GM19452 (cell line): ENCODE results near the gene SLC39A12.

ENCODE experiments used
- ATAC-seq: cut with Tn5 transposase; IDR thresholded peaks from one replicate; pipeline ENCODE4 v1.9.1; 2021; ENCODE audit not compliant: unreplicated experiment

The SLC39A12 gene

DNA sequence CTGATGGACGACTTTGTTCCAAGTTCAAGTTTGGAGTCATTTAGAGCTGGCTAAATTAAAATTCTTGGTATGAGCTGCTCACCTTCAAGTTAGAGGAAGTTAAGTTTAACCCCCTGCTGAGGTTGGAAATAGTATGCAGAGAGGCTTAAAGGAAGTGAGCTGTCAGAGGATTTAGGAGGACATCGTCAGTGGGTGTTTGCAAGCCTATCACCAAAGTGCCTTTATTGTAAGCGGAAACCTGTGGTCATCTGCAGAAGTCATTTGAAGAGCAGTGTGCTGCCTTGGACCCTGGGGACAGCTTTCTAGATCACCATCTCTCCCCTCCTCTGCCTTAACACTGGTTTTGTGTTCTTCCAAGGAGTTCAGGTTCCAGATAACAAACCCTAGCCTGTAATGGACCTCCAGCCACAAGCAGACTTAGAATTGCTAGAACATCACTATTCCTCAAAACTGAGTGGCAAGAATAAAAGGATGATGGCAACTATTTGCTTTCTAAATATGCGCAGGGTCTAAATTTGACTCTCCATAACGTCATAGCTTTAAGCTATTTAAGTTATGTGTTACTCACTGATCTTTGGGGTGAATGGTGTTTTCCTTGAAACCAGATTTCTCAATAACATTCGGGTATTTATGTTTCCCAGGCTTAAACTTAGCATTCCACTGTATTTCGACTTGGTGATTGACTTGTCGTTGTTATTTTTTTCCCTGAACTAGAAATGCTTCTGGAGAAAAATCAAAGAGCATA lies 93.4 kb downstream of the SLC39A12 start:
- ATAC-seq = no peak

DNA sequence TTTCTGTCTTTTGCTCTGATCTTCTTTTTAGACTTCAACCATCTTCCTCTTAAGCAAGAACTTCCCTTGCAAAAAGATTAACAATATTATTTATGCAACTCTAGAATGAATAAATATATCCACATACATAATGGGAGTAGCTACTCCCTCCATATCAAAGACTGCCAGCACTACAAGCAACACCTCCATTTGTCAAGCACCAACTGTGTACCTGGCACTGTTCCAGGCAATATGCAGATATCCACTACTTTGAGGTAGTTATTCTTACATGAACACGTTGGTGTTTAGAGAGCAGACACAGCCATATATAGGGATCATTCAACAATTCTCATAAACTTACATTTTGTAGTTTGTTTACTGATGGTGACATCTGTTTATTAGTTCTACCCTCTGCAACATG lies 104.9 kb downstream of the SLC39A12 start:
- ATAC-seq = no peak

GRCh38 chr10:18059826-18060559 lies 108.3 kb downstream of the SLC39A12 start:
- ATAC-seq = no peak

DNA sequence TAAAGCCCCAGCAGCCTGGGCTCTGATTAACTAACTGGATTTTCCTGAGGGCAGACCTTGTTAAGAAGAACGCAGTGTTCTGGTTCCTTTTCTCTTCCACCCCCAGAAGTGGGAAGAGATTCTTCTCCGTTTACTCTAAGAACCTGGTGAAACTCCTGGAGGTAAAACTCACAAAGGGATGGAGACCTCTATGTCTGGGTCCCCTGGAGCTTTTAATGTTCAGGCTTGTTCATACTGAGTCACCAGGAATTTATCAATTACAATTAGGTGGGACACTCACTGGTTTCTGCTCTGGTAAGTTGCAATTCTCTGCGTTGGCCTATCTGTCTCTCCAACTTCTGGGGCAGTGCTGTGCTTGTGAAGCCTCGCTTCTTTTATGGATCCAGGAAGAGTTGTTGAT lies 115.2 kb downstream of the SLC39A12 start:
- no peak for ATAC-seq

DNA sequence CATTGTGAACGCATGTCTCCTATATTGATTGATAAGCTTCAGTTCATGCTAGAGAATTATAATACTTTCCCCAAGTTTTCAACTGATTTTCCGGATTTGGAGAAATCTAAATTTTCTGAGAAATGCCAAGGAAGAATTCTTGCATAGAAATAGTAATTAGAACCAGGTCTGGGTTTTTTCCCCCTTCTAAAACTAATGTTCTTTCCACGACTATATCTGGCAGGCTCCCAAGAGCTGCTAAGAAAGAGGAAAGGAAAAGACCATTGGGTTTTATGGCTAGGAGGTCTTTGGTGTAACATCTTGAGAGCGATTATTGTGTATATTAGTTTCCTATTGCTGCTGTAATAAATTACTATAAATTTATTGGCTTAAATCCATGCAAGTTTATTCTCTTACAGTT lies 116.7 kb downstream of the SLC39A12 start:
- ATAC-seq = no peak

GRCh38 chr10:18071591-18071990 lies 119.9 kb downstream of the SLC39A12 start:
- no peak for ATAC-seq

- ATAC-seq = no peak
Observed at GRCh38 chr10:18073314-18073713, 121.6 kb downstream of the SLC39A12 start.

GRCh38 chr10:18075881-18076280 lies 124.2 kb downstream of the SLC39A12 start:
- ATAC-seq = no peak

DNA sequence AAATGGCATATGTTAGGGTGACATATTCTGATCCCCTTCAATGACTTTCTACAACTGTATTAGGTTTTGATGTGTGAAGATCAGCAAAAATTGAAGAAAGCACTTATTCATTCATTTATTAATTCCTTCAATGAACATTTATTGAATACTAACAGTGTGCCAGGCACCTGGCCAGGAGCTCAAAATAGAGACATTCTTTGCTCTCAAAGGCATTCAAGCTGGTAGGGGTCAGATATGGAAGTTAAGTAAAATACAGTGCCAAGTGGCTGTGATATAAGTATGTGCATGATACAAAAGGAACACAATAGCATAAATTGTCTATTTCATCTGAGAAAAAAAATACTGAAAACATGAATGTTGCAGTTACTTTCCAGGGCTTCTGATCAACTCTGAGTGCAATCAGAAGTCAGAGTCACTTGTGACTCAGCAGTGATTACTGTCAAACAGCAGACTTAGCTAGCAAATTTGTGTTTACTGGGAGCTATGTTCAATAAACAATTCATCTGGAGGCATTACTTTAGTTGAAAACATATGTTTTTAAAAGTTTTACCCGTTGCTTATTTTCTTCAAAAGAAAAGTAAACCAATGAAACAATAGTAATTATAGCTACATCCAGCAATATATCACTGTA lies 128.1 kb downstream of the SLC39A12 start:
- ATAC-seq = no peak

DNA sequence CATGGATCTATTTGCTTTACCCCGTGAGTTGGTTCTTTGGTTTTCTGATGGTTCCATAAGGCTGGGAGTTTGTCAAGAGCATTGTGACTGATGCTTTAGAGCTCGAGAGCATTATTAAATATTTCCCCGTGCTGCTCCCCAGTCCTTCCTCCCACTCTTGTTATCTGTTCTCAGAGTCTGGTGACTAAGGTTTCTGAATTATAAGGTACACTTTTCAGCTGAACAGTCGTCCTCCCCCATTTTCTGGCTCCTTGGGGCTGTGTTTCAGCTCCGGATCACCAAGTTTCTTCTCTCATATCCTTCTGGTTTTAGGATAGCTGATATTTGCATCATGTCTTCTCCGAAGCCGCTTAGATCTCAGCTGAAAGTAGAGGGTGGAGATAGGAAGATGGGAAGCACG lies 130.7 kb downstream of the SLC39A12 start:
- ATAC-seq = no peak

DNA sequence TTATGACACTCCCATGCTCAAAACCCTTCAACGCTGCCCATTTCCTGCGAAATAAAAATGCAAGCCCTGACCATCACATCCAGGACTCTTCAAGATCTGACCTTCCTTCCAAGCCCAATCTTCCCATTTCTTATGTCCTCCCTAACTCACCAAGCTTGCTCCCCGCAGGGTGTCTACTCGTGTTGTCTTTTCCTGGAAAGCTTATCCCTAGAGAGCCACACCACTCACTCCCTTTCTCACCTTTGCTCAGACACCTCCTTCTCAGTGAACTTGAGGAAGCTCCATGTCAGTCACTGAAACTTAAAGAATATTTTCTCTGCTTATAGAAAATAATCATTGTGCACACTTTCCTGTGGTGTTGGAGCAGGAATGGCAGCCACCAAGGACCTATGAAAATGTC lies 134.1 kb downstream of the SLC39A12 start:
- no peak for ATAC-seq

- ATAC-seq = no peak
Observed at GRCh38 chr10:18086746-18087145, 135.0 kb downstream of the SLC39A12 start.

DNA sequence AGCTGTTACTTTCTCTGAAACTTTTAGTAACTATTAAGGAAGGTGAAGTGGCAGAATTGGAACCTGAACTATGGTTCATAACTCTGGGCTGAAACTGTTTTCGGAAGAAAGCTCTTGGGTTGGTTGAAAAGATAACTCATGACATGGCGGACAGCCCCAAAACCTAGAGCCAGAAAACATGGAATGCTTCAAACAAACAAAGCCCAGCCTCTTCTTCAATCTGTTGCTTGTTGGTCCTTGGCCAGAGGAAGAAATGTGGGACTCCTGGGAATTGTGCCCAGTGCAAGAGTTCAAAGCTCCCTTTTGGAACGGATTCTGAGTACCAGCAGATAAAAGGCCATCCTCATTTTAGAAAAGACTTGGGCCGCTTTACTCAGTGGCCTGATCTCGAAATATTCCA lies 135.6 kb downstream of the SLC39A12 start:
- ATAC-seq = no peak
